IMR-90 (cell line): Measurements from ENCODE around the gene THBS4. TPM values are rescaled to one million over a fixed set of nuclear protein-coding genes. Genes with fewer than 3 reads are reported as not detected.

Experiments
- ATAC-seq: fragments of 200-7000 bp; cut with Tn5 transposase; 2 replicates; pipeline ENCODE4 v1.9.1; 2020; ENCODE audit warnings: low read depth, mild to moderate bottlenecking, moderate library complexity
- BruUV-seq: library from RNA; stranded (reverse); fragments of 400-500 nt; replicated peaks from 2 replicates; lab custom pipeline; 2021; lab: Mats Ljungman, UMichigan
- CTCF ChIA-PET: fragments of 300-600 bp; formaldehyde crosslinking; extraction: SDS; loops from one replicate; lab custom pipeline; 2021; ENCODE audit warnings: antibody characterized with exemption; lab: Yijun Ruan, JAX
- POLR2A ChIA-PET: fragments of 300-600 bp; sonication (Branson Sonifier 250); formaldehyde crosslinking; loops from one replicate; lab custom pipeline; 2022; ENCODE audit warnings: antibody characterized with exemption; ENCODE audit not compliant: unreplicated experiment; lab: Charles Lee
- DNase-seq: peaks from one replicate; pipeline ENCODE4 v3.0.0; 2013
- H2AFZ ChIP-seq: replicated peaks from 2 replicates; pipeline ENCODE3; 2013; ENCODE audit warnings: low read length, mild to moderate bottlenecking; ENCODE audit not compliant: poor library complexity
- H2AK5ac ChIP-seq: 2 replicates; pipeline ENCODE4 v1.6.1; 2013; ENCODE audit warnings: low read depth, low read length, inconsistent platforms
- H2AK9ac ChIP-seq: replicated peaks from 2 replicates; pipeline ENCODE3; 2013; ENCODE audit warnings: mild to moderate bottlenecking, low read depth, low read length, moderate library complexity; ENCODE audit not compliant: poor library complexity
- H2BK120ac ChIP-seq: 2 replicates; pipeline ENCODE4 v1.6.1; 2013; ENCODE audit warnings: low read depth, low read length, inconsistent platforms
- H2BK15ac ChIP-seq: 3 replicates; pipeline ENCODE4 v1.6.1; 2013; ENCODE audit warnings: low read depth, low read length, inconsistent platforms
- H2BK20ac ChIP-seq: 2 replicates; pipeline ENCODE4 v1.6.1; 2013; ENCODE audit warnings: low read depth, mild to moderate bottlenecking, inconsistent platforms, low read length, moderate library complexity
- H2BK5ac ChIP-seq: 2 replicates; pipeline ENCODE4 v1.6.1; 2013; ENCODE audit warnings: mild to moderate bottlenecking, low read depth, low read length, inconsistent platforms; ENCODE audit not compliant: poor library complexity, severe bottlenecking
- H3K14ac ChIP-seq: replicated peaks from 2 replicates; pipeline ENCODE4 v1.6.1; 2013; ENCODE audit warnings: low read depth, low read length, inconsistent platforms
- H3K18ac ChIP-seq: 2 replicates; pipeline ENCODE4 v1.6.1; 2013; ENCODE audit warnings: low read depth, low read length, control low read depth
- H3K23ac ChIP-seq: 2 replicates; pipeline ENCODE4 v1.6.1; 2013; ENCODE audit warnings: low read depth, low read length, inconsistent platforms
- H3K27ac ChIP-seq: 2 replicates; pipeline ENCODE4 v1.5.1; 2013; ENCODE audit warnings: mild to moderate bottlenecking, control low read depth, low read length; ENCODE audit not compliant: insufficient read depth
- H3K27me3 ChIP-seq: 2 replicates; pipeline ENCODE4 v1.6.1; 2013; ENCODE audit warnings: low read length; ENCODE audit not compliant: control insufficient read depth, insufficient read depth
- H3K36me3 ChIP-seq: 2 replicates; pipeline ENCODE4 v1.6.1; 2013; ENCODE audit warnings: low read length, mixed read lengths; ENCODE audit not compliant: control insufficient read depth, insufficient read depth
- H3K4ac ChIP-seq: 2 replicates; pipeline ENCODE4 v1.6.1; 2013; ENCODE audit warnings: low read depth, low read length, inconsistent platforms
- H3K4me1 ChIP-seq: 2 replicates; pipeline ENCODE4 v1.6.1; 2013; ENCODE audit warnings: low read length, mixed read lengths; ENCODE audit not compliant: control insufficient read depth, insufficient read depth
- H3K4me2 ChIP-seq: 2 replicates; pipeline ENCODE4 v1.6.1; 2013; ENCODE audit warnings: low read depth, mild to moderate bottlenecking, control low read depth, low read length, moderate library complexity
- H3K4me3 ChIP-seq: 2 replicates; pipeline ENCODE4 v1.5.1; 2013; ENCODE audit warnings: low read depth, mild to moderate bottlenecking, control low read depth, low read length, moderate library complexity; ENCODE audit not compliant: insufficient read depth
- H3K56ac ChIP-seq: 2 replicates; pipeline ENCODE4 v1.6.1; 2013; ENCODE audit warnings: low read length, inconsistent platforms; ENCODE audit not compliant: insufficient read depth; ENCODE audit errors: extremely low read depth
- H3K79me1 ChIP-seq, 2 experiments: 2 replicates each; pipeline ENCODE4 v1.6.1; 2013; ENCODE audit warnings: low read length in 2 of 2, inconsistent platforms in 1 of 2, low read depth in 1 of 2
- H3K9ac ChIP-seq: 2 replicates; pipeline ENCODE4 v1.6.1; 2013; ENCODE audit warnings: low read depth, low read length, control low read depth
- H3K9me1 ChIP-seq: 2 replicates; pipeline ENCODE4 v1.6.1; 2013; ENCODE audit warnings: low read length, inconsistent platforms; ENCODE audit not compliant: insufficient read depth
- H3K9me3 ChIP-seq: 2 replicates; pipeline ENCODE4 v1.6.1; 2013; ENCODE audit warnings: low read length; ENCODE audit not compliant: control insufficient read depth, insufficient read depth
- H4K20me1 ChIP-seq: 2 replicates; pipeline ENCODE4 v1.6.1; 2013; ENCODE audit warnings: low read length, inconsistent platforms; ENCODE audit not compliant: insufficient read depth
- H4K5ac ChIP-seq: 2 replicates; pipeline ENCODE4 v1.6.1; 2013; ENCODE audit warnings: mild to moderate bottlenecking, low read depth, low read length, control low read depth
- H4K8ac ChIP-seq, 2 experiments: 2 replicates each; pipeline ENCODE4 v1.6.1; 2013; ENCODE audit warnings: low read depth in 2 of 2, low read length in 2 of 2, control low read depth in 1 of 2, inconsistent platforms in 1 of 2
- H4K91ac ChIP-seq: 2 replicates; pipeline ENCODE4 v1.6.1; 2013; ENCODE audit warnings: low read depth, low read length, inconsistent platforms; ENCODE audit not compliant: insufficient read depth
- BHLHE40 ChIP-seq: fragments of 150-350 bp; IDR thresholded peaks from 2 replicates; pipeline ENCODE4 v1.6.1; 2016; ENCODE audit warnings: mild to moderate bottlenecking, low read depth, low read length
- CEBPB ChIP-seq: IDR thresholded peaks from 2 replicates; pipeline ENCODE4 v1.6.1; 2012; ENCODE audit warnings: low read depth, low read length, improper control_type of control experiment
- CHD1 ChIP-seq: IDR thresholded peaks from 2 replicates; pipeline ENCODE4 v1.6.1; 2012; ENCODE audit warnings: low read depth, low read length, improper control_type of control experiment
- FOS ChIP-seq: fragments of 150-350 bp; IDR thresholded peaks from 2 replicates; pipeline ENCODE4 v1.6.1; 2016; ENCODE audit warnings: low read depth, low read length
- MAFK ChIP-seq: IDR thresholded peaks from 2 replicates; pipeline ENCODE4 v1.6.1; 2012; ENCODE audit warnings: low read depth, low read length, improper control_type of control experiment
- MAZ ChIP-seq: IDR thresholded peaks from 2 replicates; pipeline ENCODE4 v1.6.1; 2012; ENCODE audit warnings: low read depth, mild to moderate bottlenecking, low read length, improper control_type of control experiment, moderate library complexity, borderline replicate concordance
- MXI1 ChIP-seq: IDR thresholded peaks from 2 replicates; pipeline ENCODE4 v1.6.1; 2012; ENCODE audit warnings: low read depth, mild to moderate bottlenecking, low read length, moderate library complexity, borderline replicate concordance
- NFE2L2 ChIP-seq: fragments of 150-350 bp; IDR thresholded peaks from 2 replicates; pipeline ENCODE4 v1.6.1; 2016; ENCODE audit warnings: low read depth, mild to moderate bottlenecking, low read length
- POLR2A ChIP-seq: IDR thresholded peaks from 2 replicates; pipeline ENCODE4 v1.6.1; 2012; ENCODE audit warnings: mild to moderate bottlenecking, low read depth, low read length
- RAD21 ChIP-seq: IDR thresholded peaks from 2 replicates; pipeline ENCODE4 v1.6.1; 2012; ENCODE audit warnings: low read length, improper control_type of control experiment
- RCOR1 ChIP-seq: IDR thresholded peaks from 2 replicates; pipeline ENCODE4 v1.6.1; 2012; ENCODE audit warnings: mild to moderate bottlenecking, low read length, improper control_type of control experiment; ENCODE audit not compliant: insufficient replicate concordance
- RFX5 ChIP-seq: IDR thresholded peaks from 2 replicates; pipeline ENCODE4 v1.8.0; 2012; ENCODE audit warnings: low read depth, mild to moderate bottlenecking, low read length, moderate library complexity
- SMC3 ChIP-seq: fragments of 150-350 bp; IDR thresholded peaks from 2 replicates; pipeline ENCODE4 v1.6.1; 2016; ENCODE audit warnings: low read depth, mild to moderate bottlenecking, antibody characterized with exemption, low read length, moderate library complexity
- dilution Hi-C: fragments of 300-500 bp; cut with HindIII; formaldehyde crosslinking; loops from one replicate; pipeline ENCODE4 v1.14.3; 2018; ENCODE audit warnings: low sequenced_read_pairs; ENCODE audit not compliant: unreplicated experiment
- in situ Hi-C: fragments of 300-500 bp; cut with MboI; formaldehyde crosslinking; loops from 3 replicates; pipeline ENCODE4 v1.14.3; 2019; ENCODE audit warnings: low sequenced_read_pairs, inconsistent platforms, mixed read lengths
- intact Hi-C: fragments of 100-400 bp; cut with micrococcal nuclease; formaldehyde crosslinking; loops from 2 replicates; pipeline ENCODE4 v1.10.0; 2022
- polyA plus RNA-seq, 3 experiments: library from polyadenylated mRNA; depleted of rRNA; stranded (reverse); fragments of >200 nt; gene quantifications; 2 replicates each; pipeline ENCODE4 v1.2.3, GENCODE V29; 2012; ENCODE audit warnings: low replicate concordance in 1 of 3
- total RNA-seq: library from RNA; depleted of rRNA; stranded (reverse); fragments of >200 nt; gene quantifications from 2 replicates; pipeline ENCODE4 v1.2.3, GENCODE V29; 2012
- TF ChIP-seq, protein P1 (sequence below): conservative IDR thresholded peaks from 2 replicates; pipeline ENCODE4 v1.5.1; 2012; ENCODE audit warnings: mild to moderate bottlenecking, low read depth, low read length, improper control_type of control experiment
- TF ChIP-seq, protein P2 (sequence below): fragments of 150-350 bp; IDR thresholded peaks from 2 replicates; pipeline ENCODE4 v1.6.1; 2017; ENCODE audit warnings: mild to moderate bottlenecking, antibody characterized with exemption, low read length, low read depth
- TF ChIP-seq, protein P3 (sequence below): fragments of 150-350 bp; IDR thresholded peaks from 2 replicates; pipeline ENCODE4 v1.6.1; 2016; ENCODE audit warnings: low read depth, mild to moderate bottlenecking, low read length, moderate library complexity, borderline replicate concordance

Gene THBS4
- total and polyA plus RNA-seq, 2 of the 4 experiments (the other 2 are of a cell fraction), result 0.90 to 0.92 TPM

DNA sequence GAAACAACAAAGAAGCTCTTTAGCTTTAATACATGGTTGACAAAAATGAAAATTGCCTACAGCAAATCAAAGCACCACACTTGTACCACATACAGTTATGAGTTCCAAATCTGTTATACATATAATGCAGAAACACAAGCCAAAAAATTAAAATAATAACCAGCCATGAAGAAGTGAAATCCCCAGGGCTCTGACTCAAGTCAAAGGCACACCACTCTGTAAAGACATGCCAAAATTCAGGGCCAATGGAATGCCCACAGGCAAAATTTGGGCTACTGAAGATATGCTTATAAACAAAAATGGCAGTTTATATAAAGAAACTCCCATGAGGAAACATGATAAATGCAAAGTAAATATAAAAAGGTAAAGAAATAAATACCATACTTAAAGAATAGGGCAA, 29.0 kb downstream of the THBS4 start:
- dilution Hi-C loops (no loop called here), intact Hi-C loops (no loop called here), in situ Hi-C loops (no loop called here)
- H3K4ac ChIP-seq, result no peak overlapping the region
- H3K4me1 ChIP-seq, result no peaks in the 10 kb centered on the region
- H3K9ac ChIP-seq, result no peak overlapping the region
- H4K8ac ChIP-seq, result no peak overlapping the region
- no peak overlapping the region for H2AFZ ChIP-seq
- no peak overlapping the region for H2BK20ac ChIP-seq
- H2BK5ac ChIP-seq, result no peak overlapping the region
- CTCF ChIA-PET, result interaction anchor here (0.9 kb wide), 1 partner anchor 19 kb away, joined by 3 read pairs; no protein-coding TSS in a partner anchor
- no peaks in the 10 kb centered on the region for H3K9me3 ChIP-seq
- no peak overlapping the region for H2AK5ac ChIP-seq
- H4K5ac ChIP-seq, result no peak overlapping the region
- no TSS peak for BruUV-seq
- no peak overlapping the region for H2AK9ac ChIP-seq
- no peaks in the 10 kb centered on the region for H3K9me1 ChIP-seq
- H3K4me2 ChIP-seq, result no peak overlapping the region
- H3K79me1 ChIP-seq, result no peaks in the 10 kb centered on the region
- no peak for ATAC-seq
- no peaks in the 10 kb centered on the region for H3K36me3 ChIP-seq
- TF ChIP-seq, protein P1, sequence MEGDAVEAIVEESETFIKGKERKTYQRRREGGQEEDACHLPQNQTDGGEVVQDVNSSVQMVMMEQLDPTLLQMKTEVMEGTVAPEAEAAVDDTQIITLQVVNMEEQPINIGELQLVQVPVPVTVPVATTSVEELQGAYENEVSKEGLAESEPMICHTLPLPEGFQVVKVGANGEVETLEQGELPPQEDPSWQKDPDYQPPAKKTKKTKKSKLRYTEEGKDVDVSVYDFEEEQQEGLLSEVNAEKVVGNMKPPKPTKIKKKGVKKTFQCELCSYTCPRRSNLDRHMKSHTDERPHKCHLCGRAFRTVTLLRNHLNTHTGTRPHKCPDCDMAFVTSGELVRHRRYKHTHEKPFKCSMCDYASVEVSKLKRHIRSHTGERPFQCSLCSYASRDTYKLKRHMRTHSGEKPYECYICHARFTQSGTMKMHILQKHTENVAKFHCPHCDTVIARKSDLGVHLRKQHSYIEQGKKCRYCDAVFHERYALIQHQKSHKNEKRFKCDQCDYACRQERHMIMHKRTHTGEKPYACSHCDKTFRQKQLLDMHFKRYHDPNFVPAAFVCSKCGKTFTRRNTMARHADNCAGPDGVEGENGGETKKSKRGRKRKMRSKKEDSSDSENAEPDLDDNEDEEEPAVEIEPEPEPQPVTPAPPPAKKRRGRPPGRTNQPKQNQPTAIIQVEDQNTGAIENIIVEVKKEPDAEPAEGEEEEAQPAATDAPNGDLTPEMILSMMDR, result no peak
- no peak for TF ChIP-seq MAFK
- no peak for TF ChIP-seq RAD21
- no peak for TF ChIP-seq CHD1
- TF ChIP-seq MXI1, result no peak
- no peak for TF ChIP-seq SMC3
- no peak for TF ChIP-seq RFX5
- TF ChIP-seq POLR2A, result no peak
- no peak for TF ChIP-seq RCOR1
- TF ChIP-seq, protein P2, sequence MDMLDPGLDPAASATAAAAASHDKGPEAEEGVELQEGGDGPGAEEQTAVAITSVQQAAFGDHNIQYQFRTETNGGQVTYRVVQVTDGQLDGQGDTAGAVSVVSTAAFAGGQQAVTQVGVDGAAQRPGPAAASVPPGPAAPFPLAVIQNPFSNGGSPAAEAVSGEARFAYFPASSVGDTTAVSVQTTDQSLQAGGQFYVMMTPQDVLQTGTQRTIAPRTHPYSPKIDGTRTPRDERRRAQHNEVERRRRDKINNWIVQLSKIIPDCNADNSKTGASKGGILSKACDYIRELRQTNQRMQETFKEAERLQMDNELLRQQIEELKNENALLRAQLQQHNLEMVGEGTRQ, result no peak
- TF ChIP-seq NFE2L2, result no peak
- no peak for TF ChIP-seq CEBPB
- no peak for TF ChIP-seq FOS
- TF ChIP-seq, protein P3, sequence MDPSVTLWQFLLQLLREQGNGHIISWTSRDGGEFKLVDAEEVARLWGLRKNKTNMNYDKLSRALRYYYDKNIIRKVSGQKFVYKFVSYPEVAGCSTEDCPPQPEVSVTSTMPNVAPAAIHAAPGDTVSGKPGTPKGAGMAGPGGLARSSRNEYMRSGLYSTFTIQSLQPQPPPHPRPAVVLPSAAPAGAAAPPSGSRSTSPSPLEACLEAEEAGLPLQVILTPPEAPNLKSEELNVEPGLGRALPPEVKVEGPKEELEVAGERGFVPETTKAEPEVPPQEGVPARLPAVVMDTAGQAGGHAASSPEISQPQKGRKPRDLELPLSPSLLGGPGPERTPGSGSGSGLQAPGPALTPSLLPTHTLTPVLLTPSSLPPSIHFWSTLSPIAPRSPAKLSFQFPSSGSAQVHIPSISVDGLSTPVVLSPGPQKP, result no peak
- TF ChIP-seq MAZ, result no peak
- TF ChIP-seq BHLHE40, result no peak
- POLR2A ChIA-PET, result no interaction called here
- no peak overlapping the region for H3K27ac ChIP-seq
- H3K4me3 ChIP-seq, result no peak overlapping the region
- H3K27me3 ChIP-seq, result peaks cover 4% of the 10 kb centered on the region; the same call in 1 of the 2 replicates
- H3K56ac ChIP-seq, result no peak overlapping the region
- no peaks in the 10 kb centered on the region for H4K20me1 ChIP-seq
- no peak overlapping the region for H4K91ac ChIP-seq
- H2BK15ac ChIP-seq, result no peak overlapping the region
- H3K14ac ChIP-seq, result no peak overlapping the region
- H2BK120ac ChIP-seq, result no peak overlapping the region
- H3K18ac ChIP-seq, result no peak overlapping the region
- no peak for DNase-seq
- H3K23ac ChIP-seq, result no peak overlapping the region
